ENCODE measurements around the gene VCL. TPM values are rescaled to one million over a fixed set of nuclear protein-coding genes. Genes with fewer than 3 reads are reported as not detected.
A peak's percentile ranks its signal among the peaks of the same experiment; 100 is the strongest.

VCL gene
- total and polyA plus RNA-seq, 2 of the 8 experiments (the other 6 are each of a cell fraction or from before 2014, with no cell fraction given), result 119 to 377 TPM

DNA sequence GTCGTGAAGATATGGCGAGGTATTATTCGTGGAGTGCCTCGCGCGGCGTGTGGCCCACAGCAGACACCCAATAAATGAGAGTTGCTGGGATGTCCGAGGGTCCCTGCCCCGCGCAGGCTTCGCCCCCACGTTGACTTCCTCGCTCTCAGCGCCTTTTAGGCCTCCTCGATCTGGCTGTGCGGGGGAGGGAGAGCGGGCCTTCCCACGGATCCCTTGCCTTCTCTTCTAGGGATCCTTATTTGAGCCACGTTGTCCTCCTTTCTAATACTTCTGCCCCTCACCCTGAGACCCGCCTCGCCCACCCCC, 660 bp downstream of the VCL start:
- no peak for FAIRE-seq
- TF ChIP-seq SAP30 (IDR thresholded peaks at IDR 0.05; ENCODE audit: insufficient read depth, insufficient replicate concordance, low read length), result peak; percentile 27
- peak; percentile 29 for TF ChIP-seq ASH2L (IDR thresholded peaks at IDR 0.05; ENCODE audit: low read length)
- peak; percentile 94 for TF ChIP-seq POLR2AphosphoS5 (IDR thresholded peaks at IDR 0.05; ENCODE audit: low read depth, low read length)
- TF ChIP-seq POLR2A (IDR thresholded peaks at IDR 0.05; ENCODE audit: control extremely low read depth in 1 of 2, low read depth in 2 of 2, low read length in 2 of 2), result peak in 1 of 2 experiments; percentile 46; a peak in 2 of 3 replicates
- TF ChIP-seq SIRT6 (IDR thresholded peaks at IDR 0.05; ENCODE audit: low read length), result no peak
- TF ChIP-seq RNF2 (IDR thresholded peaks at IDR 0.05; ENCODE audit: borderline replicate concordance, low read depth, low read length, missing control alignments, poor library complexity, severe bottlenecking), result no peak

More for the DNA sequence above, 660 bp downstream of the VCL start:
- no peak overlapping the region for H2BK20ac ChIP-seq (ENCODE audit: low read length)
- peak overlapping the region; percentile 11; the same call in 1 of the 2 replicates for H3K18ac ChIP-seq (ENCODE audit: extremely low read depth, low read length)
- H3K9ac ChIP-seq (replicated peaks in 1 of 4; ENCODE audit: extremely low read depth in 1 of 4, low read depth in 3 of 4, low read length in 3 of 4), result peak overlapping the region; percentile 85 to 99 (median 97)
- peaks cover 0 to 6% (median 3%) of the 10 kb centered on the region in 4 experiments; a peak in 6 of 7 replicates for H3K4me1 ChIP-seq (replicated peaks in 1 of 4; ENCODE audit: control insufficient read depth in 3 of 4, insufficient read depth in 4 of 4, low read length in 3 of 4)
- H3K4ac ChIP-seq (replicated peaks; ENCODE audit: insufficient read length, low read depth, low read length), result no peak overlapping the region
- H2BK12ac ChIP-seq (ENCODE audit: low read depth, low read length), result peak overlapping the region; percentile 30; the same call in 1 of the 2 replicates
- no peak overlapping the region for H2BK15ac ChIP-seq (ENCODE audit: low read length)
- no peaks in the 10 kb centered on the region for H3K27me3 ChIP-seq (replicated peaks in 1 of 4; ENCODE audit: control insufficient read depth in 3 of 4, extremely low read depth in 1 of 4, insufficient read depth in 3 of 4, low read length in 3 of 4)
- peaks cover 38 to 57% of the 10 kb centered on the region in 2 experiments for H3K79me2 ChIP-seq (ENCODE audit: control insufficient read depth in 1 of 2, insufficient read depth in 2 of 2, low read length in 2 of 2)
- no peak for DNase-seq (ENCODE audit: low read depth in 1 of 2, low spot score in 2 of 2)
- no peak overlapping the region for H3K14ac ChIP-seq (ENCODE audit: insufficient read length)
- 1% methylated on average over 21 of the region's 21 CpGs; no CpG with 5 or more reads in 1 of the 2 experiments for WGBS, 2 experiments (ENCODE audit: extremely low coverage in 1 of 2, insufficient coverage in 1 of 2, insufficient read length in 1 of 2, insufficient replicate concordance in 2 of 2, low coverage in 1 of 2, low lambda C conversion rate in 2 of 2, missing lambda C conversion rate in 1 of 2)
- H2AK5ac ChIP-seq (ENCODE audit: low read depth, low read length), result no peak overlapping the region; the same call in 1 of the 2 replicates
- H3K36me3 ChIP-seq (ENCODE audit: control insufficient read depth in 2 of 4, insufficient read depth in 4 of 4, low read length in 3 of 4), result peaks cover 0 to 8% (median 1%) of the 10 kb centered on the region in 4 experiments; a peak in 2 of 8 replicates
- POLR2A ChIA-PET (ENCODE audit: partially characterized antibody), result interaction anchor here (0.6 to 13.2 kb wide), 39 partner anchors 10 to 188 kb away, joined by 3 to 261 read pairs (median 5); partner anchors contain the start of genes AP3M1 and PLAU
- H3K56ac ChIP-seq (replicated peaks; ENCODE audit: insufficient read length, low read depth, low read length), result no peak overlapping the region
- H3K27ac ChIP-seq (ENCODE audit: low read depth, low read length), result peak overlapping the region; percentile 98
- H3K23me2 ChIP-seq (ENCODE audit: low read depth, low read length), result peaks cover 14% of the 10 kb centered on the region
- peak overlapping the region; percentile 94; the same call in 1 of the 2 replicates for H4K8ac ChIP-seq (ENCODE audit: extremely low read depth, insufficient read depth, low read length)
- no peak overlapping the region for H4K91ac ChIP-seq (replicated peaks; ENCODE audit: insufficient read length, low read length)
- no peak overlapping the region for H2BK120ac ChIP-seq (replicated peaks; ENCODE audit: low read depth, low read length)
- H3K4me3 ChIP-seq (ENCODE audit: extremely low read depth in 1 of 4, insufficient read depth in 2 of 4, low read depth in 3 of 4, low read length in 4 of 4), result peak overlapping the region; percentile 67 to 99 (median 96)
- peak overlapping the region; percentile 93; the same call in 1 of the 2 replicates for H2BK5ac ChIP-seq (ENCODE audit: low read depth, low read length)
- no peak overlapping the region for H4K5ac ChIP-seq (ENCODE audit: insufficient read length, low read depth, low read length)
- H4K20me1 ChIP-seq (replicated peaks in 1 of 2; ENCODE audit: control insufficient read depth in 1 of 2, insufficient read depth in 2 of 2, low read length in 2 of 2), result peaks cover 16 to 19% of the 10 kb centered on the region in 2 experiments
- H3K79me1 ChIP-seq (ENCODE audit: low read depth, low read length), result no peaks in the 10 kb centered on the region; the same call in 1 of the 2 replicates
- H3K4me2 ChIP-seq (ENCODE audit: insufficient read depth in 1 of 2, low read depth in 2 of 2, low read length in 2 of 2), result peak overlapping the region; percentile 76 to 77
- no peak overlapping the region for H2AFZ ChIP-seq (ENCODE audit: low read length)
- H3K9me3 ChIP-seq (ENCODE audit: insufficient read depth in 2 of 2, low read depth in 1 of 2, low read length in 1 of 2), result no peaks in the 10 kb centered on the region
- H3K23ac ChIP-seq (ENCODE audit: insufficient read length), result no peak overlapping the region
- CTCF ChIA-PET (ENCODE audit: partially characterized antibody), result interaction anchor here (0.9 to 4.1 kb wide), 9 partner anchors 10 to 111 kb away, joined by 3 to 16 read pairs (median 10); no protein-coding TSS in a partner anchor

Data from H1 (cell line).